Stromal cell of bone marrow (primary cell): Measurements from ENCODE around the gene HS6ST1.

Source experiments
- DNase-seq: peaks from one replicate; pipeline ENCODE4 v3.0.0-alpha.2; 2012; ENCODE audit warnings: low read depth

The HS6ST1 gene

DNA sequence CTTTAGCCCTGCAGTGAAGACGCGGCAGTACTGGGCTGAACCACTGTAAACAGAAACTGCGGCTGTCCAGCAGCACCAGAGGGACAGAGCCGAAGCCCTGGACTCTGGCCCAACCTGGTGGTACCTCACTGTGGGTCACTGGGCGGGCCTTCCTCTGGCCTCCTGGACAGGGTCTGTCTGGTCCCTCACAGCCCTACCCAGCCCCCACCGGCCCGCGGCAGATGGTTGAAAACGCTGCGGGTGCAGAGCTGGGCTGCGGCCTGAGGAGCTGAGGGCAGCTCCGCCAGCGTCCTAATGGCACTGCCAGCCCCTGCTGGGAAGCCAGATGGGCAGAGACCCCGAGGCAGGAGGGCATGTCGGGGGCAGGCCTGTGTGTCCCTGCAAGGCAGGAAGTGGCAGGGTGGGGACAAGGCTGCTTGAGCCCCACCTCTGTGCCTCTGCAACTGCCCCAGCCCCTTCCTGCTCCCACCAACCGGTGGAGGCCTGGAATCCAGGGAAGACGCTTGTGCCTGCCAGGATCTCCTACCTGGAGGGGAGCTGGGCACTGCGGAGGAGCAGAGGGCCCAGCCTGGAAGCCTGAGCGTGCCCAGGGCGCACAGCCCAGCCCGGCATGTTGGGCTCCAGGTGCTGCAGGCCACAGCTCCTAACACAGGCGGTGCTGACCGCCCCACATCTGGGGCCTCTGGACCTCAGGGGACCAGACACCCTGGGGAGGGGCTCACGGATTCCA, 36.3 kb downstream of the HS6ST1 start:
- no peak for DNase-seq

DNA sequence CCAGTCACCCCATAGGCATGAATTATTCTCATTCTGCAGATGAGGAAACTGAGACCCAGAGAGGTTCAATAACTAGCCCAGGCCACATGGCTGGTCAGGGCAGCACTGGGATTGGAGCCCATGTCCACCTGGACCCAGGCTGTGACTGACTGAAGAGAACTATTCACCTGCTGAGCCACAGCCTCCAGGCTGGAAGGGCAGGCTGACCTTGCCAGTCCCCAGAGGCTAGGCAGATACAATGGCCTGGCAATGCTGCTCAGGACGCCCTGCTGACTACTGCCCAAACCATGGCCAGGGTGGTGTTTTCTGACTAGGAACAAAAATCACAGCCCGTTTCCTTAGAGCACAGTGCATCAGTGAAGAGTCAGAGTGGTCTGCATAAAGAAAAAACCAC, 36.8 kb downstream of the HS6ST1 start:
- no peak for DNase-seq

DNA sequence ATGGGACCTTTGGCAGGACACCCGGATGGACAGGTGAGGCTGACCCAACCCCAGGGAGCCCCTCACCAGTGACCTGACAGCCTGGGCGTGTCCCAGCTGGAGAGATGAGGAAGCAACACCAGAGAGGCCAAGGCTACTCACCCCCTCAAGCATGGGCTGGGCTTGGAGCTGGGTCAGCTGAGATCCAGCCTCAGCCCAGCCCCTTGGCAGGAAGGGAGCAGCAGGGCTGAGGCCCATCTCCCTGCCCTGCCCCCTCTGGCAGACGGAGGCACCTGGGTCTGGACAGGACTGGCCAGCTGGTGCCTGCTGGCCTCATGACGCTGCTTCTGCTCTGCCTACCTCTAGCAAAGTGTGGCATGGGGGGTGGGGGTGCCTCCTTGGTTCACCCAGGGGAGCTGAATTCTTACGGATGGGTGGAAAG, 37.8 kb downstream of the HS6ST1 start:
- DNase-seq, result no peak

DNA sequence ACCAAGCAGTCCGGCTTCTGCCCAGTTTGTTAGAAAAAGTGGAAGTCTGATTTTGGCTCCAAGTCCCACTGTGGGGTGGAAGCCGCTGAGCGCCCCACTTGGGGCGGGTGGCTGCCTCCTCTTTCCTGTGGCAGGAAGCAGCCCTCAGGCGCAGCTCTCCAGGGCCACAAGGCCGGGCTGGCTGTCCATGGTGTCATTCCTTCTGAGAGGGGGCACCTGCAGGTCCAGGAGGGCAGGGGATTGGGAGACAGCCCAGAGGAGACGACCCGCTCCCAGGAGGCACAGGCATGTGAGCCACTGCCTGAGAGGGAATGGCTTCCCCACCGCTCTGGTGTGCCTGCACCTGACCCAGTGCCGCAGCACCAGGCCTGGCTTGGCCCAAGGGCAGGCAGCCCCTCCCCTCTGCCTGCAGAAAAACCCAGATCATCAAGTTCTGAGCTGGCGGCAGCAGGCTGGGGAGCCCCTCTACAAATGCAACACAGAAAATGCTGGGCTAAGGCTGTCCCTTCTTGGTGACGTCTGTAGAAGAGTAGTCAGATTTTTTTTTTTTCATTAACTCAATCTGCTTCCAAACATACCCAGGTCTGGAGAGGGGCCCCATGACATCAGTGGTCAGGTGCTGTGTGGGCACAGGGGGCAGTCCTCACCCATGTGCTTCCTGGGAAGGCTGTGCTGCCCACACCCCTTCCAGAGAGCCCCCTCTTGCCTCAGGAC, 38.4 kb downstream of the HS6ST1 start:
- no peak for DNase-seq

DNA sequence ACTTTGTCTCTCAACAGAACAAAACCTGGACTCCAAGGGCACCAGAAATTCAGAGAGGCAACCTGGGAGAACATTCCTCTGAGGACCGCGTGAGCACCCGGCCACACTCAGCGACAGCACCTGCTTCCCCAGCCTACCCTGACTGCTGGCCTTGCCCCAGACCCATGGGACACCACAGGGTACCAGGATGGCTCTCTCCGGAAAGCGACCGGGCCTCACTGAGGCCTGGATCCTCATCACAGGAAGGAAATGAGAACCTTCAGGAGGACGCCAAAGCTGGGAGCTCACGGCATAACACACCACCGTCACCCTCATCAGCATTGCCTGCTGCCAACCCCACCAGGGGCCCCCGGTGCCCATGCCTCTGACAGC, 38.9 kb downstream of the HS6ST1 start:
- DNase-seq, result no peak

DNA sequence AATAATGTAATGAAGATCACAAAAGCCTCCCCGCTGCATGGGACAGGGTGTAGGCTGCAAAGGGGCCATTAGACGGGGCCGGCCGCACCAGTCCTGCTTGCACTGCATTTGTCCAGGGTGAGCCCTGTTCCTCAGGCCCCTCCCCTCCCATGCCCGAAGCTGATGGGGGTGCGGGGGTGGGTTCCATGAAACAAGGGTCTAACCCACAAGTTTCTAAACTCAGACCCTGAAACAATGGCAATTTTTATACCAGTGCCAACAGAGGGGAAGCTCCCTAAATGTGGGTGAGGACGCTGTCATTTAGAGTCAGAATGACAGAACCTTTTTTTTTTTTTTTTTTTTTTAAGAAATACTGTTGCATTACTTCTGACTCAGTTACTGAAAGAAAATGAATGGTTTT, 39.7 kb downstream of the HS6ST1 start:
- no peak for DNase-seq

DNA sequence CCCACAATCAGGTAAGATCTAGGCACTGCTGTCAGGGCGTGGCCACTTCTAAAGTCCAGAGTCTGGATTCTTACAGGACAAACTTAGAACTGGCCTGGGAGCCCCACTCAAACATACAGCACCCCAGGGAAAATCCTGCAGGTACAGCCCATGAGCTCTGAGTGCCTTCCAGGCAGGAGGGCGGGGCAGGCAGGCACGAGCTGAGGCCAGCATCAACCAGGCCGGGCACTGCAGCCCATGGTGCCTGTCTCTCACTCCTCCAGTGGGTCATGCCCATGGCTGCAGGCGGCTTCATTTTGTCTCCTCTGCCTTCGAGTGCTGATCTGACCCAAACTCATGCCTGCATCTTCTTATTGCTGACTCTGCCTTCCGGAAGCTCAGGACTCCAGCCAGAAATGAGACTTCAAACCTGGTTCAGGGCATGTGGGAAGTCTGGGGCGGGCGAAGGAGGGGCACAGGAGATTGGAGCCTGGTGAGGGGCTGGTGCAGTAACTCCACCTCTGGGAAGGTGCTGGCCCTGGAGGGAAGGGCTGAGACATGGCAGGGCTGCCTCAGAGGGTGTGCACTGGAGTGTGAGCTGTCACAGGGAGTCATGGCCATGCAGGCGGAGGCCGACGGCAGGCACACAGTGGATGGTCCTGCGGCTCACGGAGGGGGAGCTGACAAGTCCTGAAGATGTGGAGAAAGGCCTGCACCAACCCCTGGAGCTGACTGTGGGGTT, 40.5 kb downstream of the HS6ST1 start:
- DNase-seq, result no peak

DNA sequence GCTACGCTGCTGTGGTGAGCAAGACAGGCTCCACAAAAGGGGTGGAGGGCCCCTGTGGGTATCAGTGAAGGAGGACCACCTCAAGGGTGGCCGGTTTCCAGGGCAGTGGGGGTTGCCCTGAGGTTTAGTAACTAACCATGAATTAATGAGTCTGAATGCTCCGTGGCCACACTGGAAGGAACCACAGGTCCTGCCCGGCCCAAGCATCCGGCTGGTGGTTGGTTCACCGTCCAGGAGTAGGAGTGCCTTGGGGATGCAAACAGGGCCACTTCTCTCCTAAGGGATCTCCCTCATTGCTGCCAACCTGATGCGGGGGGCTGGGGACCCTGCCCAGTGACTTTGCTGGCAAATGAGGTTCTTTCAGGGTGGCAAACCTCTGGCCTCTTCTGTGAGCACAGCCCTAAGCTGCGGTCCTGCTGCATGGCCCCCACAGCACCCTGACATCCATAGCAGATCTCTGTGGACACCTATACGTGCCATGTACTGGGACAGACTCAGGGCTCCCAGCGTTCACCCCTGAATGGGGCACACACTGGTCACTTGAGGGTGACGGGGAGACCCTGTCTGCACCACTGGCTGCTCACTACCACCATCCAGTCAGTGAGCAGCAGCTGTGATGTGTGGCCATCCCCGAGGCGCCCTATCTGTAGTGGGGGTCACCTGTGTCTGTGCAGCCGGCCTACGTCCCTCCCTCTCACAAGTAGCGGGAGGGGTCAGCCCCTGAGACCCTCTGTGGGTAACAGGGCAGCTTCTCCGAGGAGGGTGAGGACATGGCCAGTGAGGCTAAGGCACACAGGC, 41.6 kb downstream of the HS6ST1 start:
- no peak for DNase-seq

DNA sequence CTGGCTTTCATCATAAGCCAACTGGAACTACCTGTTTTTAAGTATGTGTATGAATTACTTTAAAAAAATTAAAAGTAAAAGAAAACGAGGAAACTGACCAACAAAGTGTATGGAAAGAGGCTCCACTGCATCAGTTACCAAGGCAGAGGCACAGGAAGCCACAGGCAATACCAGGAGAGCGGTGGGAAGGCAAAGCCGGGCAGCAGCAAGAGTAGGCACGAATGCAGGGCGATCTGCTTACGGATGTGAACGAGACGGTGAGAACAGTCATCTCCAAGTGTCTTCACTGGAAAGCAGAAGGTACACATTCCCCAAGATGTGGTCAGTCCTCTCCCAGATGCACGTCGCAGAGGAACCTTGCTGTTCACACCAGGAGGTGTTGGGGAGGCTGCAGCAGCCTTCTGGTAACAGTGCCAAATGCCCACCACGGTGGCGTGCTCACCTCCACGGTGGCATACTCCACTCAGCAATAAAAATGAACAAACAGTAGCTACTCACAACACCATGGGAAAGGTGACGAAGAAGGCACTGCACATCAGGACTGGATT, 43.1 kb downstream of the HS6ST1 start:
- no peak for DNase-seq

DNA sequence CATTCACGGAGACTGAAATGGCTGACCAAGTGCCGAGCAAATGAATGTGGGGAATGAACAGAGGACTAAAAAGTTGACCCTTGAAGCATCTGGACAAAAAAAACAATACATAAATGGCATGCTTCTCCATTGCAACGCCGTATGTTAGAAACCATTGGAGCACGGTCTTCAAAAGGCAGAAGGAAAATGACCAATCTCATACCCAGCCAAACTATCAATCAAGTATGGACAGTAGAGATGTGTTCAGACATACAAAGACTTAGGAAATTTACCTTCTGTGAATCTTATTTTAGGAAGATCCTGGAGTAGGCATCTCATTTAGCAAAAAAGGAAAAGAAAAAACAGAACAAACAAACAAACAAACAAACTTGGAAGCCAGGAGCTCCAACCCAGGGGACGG, 44.5 kb downstream of the HS6ST1 start:
- DNase-seq, result no peak

DNA sequence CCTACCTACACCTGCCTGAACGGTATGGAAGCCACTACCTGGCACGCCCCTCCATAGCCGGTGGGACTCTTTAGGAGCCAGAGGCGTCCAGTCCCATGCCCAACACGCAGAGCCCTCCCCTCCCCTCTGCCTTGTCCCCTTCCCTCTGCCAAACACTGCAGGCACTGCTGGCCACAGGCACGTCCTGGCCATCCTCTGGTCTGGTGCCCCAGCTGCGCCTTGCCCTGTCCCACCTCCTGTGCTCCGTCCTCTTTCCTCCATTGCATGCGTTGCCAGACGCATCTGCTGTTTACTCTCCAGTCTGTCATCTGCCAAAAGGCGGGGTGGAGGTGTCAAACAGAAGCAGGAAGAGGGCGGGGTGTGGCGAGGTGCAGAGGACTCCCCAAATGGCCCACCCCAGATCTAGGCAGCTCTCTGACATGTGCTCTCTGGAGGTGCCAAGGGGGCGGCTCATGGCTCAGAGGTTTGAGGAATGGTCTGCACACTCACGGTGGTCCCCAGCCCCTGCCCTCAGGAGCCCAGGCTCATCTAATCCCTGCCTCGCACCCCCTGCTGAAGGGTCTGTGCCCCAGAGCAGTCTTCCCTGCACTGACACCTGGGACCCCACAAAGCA, 45.1 kb downstream of the HS6ST1 start:
- no peak for DNase-seq

DNA sequence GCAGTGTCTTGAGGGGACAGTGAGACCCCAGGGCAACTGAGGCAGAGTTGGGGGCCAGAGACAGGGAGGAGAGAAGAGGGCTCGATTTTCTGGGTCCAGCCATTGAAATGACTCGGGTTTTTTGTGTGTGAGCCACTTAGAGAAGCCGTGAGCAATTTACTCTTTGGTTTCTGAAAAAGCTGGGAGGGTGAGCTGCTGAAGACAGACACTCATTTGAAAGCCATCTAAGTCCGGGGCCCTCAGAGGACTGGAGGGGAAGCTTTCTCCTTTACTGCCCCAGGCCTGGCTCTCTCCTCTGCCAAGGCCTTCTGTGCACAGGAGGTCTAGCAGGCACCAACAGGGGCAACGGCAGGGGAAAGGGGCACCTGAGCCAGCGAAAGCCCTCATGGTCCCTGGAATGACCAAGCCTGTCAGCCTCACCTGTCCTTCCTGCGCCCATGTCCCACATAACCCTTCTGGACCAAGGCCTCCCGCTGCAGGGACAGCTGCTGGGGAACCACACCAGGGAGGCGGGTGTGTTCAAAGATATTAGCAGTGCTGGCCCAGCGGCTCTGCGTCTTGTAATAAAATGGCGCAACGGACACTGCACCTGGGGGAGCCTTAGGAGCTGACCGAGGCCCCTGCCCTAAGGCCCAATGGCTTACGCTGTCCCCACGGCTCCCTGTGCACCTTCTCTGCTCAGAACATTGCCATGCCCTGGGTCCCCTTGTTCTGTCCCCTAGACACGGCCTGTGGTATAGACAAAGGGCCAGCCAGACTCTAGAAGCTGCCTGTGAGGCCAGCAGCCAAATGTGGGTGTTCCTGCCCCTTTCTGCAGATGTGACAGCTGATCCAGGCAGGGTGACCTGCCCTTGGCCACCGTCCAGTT, 45.8 kb downstream of the HS6ST1 start:
- DNase-seq, result no peak

DNA sequence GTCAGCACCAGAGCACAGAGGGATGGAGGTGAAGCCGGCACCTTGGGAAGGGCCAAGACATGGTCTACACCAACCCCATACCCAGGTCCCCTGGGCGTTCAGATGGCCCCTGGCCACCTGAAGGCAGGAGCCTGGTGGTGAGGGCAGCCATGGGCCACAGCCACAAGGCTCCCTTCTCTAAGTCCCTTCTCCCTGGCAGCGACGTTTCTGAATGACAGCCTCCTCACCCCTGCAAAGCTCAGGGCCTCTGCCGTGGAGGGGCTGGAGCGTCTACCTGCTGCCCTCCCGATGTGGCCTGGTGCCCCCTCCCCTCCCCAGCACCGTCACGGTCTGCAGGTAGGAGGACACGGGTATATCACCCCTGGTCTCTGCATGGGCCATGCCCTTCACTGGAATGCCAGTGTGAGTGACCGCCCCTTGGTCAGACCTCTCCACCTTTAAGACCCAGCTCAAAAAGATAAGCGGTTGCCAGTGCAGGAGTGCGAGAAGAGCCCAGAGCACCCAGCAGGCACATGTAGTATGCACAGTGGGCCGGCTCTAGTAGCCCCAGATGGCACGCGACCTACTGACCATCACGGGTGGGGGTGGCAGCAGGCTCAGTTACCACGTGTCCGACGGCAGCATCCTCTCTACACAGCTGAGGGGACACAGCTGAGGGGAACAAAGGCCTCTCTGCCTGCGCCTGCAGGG, 46.6 kb downstream of the HS6ST1 start:
- DNase-seq, result no peak

DNA sequence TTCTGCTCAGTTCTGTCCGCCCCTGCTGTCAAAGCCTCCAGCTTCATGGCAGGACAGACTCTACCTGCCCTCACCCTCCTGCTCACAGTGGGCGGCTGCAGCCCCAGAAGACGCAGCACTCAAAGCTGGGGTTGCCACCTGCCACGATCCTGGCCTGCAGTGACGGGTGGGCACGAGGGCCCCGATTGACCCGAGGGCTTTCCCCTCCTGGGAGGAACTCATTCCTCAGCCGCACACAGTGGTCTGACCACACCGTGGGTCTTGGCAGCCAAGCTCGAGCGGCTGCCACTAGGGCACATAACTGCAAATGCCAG, 47.1 kb downstream of the HS6ST1 start:
- DNase-seq, result no peak

DNA sequence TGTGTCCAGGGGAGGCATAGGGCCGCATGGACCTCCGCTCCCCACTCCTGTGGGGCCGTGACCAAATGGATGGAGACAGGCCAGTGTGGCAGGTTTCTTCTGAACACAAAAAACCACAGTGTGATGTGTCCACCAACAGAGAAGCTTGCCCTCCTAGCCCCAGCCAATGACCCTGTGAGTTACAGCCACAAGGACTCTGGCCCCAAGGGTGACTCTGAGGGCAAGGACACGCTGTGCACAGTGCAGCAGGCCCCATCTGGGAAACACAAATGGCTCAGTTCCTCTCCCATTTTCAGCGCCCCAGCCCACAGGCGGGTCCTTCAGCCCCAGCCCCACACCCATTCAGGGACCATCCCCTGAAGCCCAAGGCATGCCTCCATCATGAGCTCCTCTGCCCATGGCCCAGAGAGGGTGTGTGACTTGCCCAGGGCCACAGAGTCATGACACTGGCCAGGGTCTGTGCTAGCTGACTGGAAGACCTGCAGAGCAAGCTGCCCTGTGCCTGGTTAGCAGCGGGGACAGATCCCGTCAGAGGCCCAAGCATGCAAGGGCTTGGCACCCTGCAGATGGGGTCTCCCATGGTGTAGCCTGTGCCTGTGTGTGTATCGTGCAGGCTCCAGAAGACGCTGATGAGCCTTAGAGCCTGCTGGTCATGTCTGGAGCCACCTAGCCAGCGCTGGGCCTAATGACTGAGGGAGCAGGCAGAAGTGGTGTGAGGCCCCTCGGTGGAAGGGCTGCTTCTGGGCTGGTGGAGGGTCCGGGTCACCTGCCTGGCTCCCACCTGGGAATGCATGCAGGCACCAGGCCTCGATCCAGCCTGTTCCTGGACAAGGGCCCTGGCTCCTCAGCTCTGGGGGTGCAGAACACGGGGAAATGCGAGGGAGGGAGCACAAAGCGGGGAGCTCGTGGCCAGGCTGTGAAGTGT, 47.7 kb downstream of the HS6ST1 start:
- no peak for DNase-seq

DNA sequence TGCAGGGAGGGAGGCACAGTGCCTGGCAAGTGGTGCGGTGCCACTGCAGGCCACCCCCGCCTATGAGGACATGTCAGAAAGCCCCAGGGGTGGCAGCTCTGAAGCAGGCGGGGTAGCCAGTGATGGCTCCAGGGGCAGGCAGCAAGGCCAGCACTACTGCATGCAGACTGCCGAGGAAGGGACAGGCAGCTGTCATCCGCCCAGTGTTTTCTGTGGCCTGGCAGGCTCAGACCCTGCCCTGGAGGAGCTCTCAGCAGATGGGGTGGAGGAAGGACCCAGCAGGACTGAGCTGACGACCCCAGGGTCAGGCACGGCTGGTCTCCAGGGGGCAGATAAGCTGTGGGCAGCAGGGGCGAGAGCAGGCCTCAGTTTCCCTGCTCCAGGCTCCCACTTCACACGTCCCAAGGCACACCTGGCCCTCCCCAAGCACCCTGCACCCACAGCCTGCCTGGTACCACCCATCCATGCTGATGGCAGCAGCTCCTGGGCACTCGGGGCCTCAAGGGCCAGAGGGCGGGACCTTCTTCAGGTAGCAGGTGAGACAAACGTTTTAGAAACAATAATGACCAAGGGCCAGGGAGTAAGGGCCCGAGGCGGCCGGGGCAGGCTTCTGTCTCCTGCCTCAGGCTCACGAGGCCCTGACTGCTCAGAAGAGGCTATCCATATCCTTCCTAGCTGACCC, 48.5 kb downstream of the HS6ST1 start:
- DNase-seq, result no peak

DNA sequence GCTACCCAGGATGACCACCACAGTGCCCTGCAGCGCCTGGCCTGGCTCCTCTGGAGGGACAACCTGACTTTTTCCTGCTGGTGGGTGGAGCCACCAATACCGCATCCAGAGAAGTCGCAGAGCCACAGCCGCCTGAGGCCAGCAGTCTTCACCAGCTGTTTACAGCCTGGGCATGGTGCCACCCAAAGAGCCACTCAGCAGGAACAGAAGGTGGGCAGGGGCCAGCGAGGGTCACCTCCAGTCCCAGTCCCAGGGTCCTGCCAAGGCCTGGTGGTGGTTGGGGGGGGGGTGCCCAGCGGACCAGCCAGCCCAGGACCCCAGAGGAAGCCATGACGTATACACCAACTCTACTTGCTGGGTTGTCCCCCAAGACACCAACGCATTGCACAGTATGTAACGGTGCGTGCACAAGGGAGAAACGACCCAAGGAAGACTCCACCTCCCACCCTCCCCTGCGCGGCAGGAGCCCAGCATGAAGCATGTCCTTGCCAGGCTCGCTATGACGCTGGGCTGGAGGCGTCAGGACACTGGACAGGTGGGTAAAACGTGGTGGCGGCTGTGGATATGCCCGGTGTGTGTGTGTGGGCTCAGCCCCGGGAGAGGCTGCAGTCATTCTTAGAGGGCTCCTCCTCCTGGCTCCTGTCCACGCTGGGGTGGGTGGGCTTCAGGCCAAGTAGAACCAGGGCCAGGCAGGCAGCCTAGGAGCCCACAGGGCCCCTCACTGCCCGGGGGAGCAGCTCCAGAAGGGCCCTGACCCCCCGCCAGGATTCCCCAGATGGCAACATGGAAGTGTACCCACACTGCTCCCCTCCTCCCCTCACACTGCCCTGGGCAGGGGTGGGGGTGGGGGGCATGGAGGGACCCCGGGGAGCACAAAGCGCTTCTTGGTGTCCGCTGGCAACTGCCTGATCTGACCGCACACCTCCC, 49.3 kb downstream of the HS6ST1 start:
- no peak for DNase-seq
